NCI-H2196 (cell line): ENCODE measurements around the gene MAG.

ENCODE experiments used
- DNase-seq: peaks from one replicate; lab custom pipeline; 2025; ENCODE audit not compliant: unreplicated experiment; lab: John Stamatoyannopoulos, UW

Gene MAG

DNA sequence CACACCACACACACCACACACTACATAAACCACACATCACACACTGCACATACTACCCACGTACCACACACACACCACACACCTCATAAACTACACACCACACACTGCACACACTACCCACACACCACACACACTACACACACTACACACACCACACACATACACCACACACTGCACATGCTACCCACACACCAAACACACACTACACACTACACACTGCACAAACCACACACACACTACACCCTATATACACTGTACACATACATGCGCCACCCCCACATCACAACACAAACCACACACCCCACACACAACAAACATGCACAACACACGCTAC lies 5.5 kb downstream of the MAG start:
- no peak for DNase-seq

DNA sequence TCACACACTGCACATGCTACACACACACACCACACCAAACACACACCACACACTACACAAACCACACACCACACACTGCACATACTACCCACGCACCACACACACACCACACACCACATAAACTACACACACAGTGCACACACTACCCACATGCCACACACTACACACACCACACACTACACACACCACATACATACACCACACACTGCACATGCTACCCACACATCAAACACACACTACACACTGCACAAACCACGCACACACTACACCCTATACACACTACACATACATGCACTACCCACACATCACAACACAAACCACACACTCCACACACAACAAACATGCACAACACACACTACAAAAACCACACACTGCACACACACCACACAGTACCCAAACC lies 6.0 kb downstream of the MAG start:
- DNase-seq: no peak

DNA sequence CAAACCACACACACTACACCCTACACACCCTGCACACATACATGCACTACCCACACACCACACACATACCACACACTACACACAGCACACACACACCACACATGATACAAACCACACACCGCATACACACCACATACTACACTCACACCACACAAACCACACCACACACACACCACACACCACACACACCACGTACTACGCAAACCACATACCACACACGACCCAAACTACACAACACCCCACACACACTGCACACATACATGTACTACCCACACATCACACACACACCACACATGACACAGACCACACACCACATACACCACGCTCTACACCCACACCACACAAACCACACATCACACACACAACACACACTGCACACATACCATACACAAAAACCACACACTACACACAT lies 6.6 kb downstream of the MAG start:
- DNase-seq: no peak

DNA sequence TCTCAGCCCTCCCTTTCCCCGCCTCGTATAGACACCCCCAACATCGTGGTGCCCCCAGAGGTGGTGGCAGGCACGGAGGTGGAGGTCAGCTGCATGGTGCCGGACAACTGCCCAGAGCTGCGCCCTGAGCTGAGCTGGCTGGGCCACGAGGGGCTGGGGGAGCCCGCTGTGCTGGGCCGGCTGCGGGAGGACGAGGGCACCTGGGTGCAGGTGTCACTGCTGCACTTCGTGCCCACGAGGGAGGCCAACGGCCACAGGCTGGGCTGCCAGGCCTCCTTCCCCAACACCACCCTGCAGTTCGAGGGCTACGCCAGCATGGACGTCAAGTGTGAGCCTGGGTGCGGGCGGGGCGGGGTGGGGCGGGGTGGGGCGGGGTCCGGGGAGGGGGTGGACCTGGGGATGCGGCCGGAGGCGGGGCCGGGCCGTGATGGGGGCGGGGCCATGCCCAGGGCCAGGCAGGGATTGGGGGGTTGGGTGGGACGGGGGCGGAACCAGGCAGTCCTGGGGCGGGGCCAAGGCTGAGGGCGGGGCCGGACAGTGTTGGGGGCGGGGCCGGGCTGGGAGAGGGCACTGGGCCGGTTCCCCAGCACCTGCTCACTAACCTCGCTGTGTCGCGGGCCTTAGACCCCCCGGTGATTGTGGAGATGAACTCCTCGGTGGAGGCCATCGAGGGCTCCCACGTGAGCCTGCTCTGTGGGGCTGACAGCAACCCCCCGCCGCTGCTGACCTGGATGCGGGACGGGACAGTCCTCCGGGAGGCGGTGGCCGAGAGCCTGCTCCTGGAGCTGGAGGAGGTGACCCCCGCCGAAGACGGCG lies 7.8 kb downstream of the MAG start:
- DNase-seq: peak; percentile 59

DNA sequence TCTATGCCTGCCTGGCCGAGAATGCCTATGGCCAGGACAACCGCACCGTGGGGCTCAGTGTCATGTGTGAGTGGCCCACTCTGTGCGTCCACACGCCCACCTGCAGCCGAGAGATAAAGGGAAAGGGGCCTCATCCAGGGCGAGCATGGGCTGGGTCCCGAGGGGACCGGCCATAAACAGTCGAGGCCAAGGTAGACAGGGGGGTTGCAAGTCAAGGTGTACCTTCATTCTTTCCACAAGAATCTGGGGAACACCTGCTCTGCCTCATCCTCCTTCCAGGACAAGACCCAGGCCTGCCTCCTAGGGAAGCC lies 8.3 kb downstream of the MAG start:
- DNase-seq: no peak

DNA sequence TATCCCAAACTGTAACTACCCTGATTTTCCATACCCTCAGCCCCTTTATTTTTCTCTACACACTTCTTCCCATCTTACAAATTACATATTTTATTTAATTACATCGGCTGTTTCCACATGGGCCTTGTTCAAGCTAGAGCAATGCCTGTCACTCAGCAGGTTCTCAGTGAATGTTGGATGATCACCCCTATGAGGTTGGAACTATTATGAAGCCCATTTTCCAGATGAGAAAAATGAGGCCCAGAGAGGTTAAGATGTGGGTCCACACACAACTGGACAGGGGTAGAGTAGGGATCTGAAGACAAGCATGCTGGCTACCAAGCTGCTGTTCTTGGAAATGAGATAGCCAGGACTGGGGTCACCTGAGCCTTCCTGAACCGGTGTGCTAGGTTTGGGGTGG lies 10.0 kb downstream of the MAG start:
- no peak for DNase-seq

DNA sequence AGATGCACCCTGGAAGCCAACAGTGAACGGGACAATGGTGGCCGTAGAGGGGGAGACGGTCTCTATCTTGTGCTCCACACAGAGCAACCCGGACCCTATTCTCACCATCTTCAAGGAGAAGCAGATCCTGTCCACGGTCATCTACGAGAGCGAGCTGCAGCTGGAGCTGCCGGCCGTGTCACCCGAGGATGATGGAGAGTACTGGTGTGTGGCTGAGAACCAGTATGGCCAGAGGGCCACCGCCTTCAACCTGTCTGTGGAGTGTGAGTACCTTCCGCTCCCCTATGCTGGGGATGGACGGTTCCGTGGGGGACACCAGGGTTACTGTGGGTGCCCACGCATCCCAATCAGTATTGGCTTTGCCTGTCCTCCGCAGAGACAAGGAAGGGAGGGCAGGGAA lies 10.5 kb downstream of the MAG start:
- no peak for DNase-seq

DNA sequence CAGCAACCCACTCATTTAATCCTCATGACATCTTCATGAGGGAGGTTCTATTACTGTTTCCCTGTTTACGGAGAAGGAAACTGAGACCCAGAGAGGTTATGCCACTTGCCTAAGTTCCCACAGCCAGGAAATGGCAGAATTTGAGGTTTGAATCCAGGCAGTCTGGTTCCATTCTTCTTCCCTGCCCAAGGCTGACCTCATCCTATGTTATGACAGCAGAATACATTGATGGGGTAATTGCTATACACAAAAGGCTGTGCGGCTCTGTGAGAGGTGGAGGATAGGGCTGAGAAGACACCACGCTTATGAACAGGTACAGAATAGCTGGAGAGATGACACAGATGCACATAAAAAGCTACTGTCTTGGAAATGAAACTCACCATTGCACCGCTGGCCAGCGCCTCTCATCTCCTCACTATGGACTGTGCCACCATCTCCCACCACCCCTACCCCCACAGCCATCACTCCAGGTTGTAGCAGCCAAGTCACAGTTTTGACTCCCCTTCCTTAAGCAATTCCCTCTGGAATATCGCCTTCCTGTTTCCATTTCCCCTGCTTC lies 11.5 kb downstream of the MAG start:
- no peak for DNase-seq

DNA sequence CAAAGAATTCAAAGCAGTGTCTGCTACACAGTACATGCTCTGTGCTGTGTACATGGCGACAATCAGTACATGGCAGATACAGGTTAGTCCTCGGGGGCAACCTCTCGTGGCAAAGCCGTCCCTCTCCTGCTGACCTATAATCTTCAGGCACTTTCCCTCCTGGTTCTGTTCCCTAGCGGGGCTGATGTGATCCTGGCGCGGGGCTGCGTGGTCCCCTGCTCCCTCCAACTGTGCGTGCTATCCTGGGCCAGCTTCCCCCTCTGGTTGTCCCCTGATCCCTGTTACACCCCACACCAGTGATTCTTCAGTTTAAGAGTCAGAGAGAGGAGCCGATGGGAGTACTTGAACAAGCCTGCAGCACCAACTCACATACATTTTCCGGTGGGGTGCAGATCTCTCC lies 12.1 kb downstream of the MAG start:
- no peak for DNase-seq

DNA sequence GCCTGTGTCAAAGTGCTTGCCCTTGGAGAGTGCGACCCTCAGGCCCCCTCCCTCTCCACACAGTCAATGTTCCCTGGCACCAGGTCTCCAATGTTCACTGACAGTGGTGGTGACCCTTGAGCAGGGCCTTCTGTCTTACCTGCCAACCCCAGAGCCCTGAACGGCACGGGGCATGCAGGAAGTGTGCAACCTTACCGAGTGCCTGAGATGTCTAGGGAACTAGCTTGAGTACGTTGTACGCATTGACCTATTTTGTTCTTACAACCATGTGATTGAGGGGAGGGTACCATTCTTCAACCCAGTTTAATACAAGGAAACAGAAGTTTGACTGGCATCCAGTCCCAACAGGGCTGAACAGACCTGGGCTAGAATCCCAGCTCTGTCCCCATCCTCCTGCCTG lies 13.2 kb downstream of the MAG start:
- DNase-seq: no peak

DNA sequence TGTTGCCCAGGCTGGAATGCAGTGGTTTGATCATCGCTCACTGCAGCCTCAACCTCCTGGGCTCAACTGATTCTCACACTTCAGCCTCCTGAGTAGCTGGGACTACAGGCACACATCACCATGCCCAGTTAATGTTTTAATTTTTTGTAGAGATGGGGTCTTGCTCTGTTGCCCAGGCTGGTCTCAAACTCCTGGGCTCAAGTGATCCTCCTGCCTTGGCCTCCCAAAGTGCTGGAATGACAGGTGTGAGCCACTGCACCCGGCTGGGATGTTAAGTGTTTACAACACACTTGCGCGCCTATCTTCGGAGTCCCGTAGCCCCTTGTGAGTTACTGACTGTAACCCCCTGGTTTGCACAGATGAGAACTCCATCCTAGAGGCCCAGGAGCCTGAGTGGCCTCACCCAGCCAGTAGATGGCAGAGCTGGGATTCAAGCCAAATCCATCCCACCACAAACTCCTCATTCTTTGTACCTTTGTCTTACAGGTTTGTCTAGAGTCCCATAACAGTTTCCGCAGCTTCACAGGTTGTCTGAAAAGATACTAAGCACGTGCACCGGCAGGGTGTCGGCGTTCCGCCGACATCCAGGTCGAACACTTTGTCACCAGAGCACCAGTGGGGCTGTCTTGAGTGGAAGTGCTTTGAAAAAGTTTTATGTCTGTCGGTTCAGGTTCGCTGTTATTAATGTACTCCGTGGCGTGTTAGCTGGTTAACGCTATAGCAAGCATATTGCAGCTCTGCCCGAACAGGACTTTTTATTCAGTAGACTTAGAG lies 14.7 kb downstream of the MAG start:
- DNase-seq: no peak

DNA sequence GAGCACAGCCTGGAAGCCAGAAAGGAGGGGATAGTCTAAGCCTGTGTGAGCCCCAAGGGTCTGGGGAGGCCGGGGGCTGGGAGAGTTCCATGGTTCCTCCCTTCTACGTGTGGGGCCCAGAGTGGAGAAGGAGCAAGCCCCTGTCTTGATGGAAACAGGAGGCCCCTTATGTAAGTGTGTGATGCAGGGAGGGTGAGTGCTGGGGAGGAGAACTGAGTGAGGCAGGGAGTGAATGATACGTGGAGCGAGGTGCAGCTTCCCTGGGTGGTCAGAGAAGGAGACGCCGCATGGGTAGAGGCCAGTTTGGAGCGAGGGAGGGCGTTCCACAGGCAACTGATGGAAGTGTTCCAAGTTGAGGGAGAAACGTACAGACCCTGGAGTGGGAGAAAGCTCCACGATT lies 16.0 kb downstream of the MAG start:
- no peak for DNase-seq

DNA sequence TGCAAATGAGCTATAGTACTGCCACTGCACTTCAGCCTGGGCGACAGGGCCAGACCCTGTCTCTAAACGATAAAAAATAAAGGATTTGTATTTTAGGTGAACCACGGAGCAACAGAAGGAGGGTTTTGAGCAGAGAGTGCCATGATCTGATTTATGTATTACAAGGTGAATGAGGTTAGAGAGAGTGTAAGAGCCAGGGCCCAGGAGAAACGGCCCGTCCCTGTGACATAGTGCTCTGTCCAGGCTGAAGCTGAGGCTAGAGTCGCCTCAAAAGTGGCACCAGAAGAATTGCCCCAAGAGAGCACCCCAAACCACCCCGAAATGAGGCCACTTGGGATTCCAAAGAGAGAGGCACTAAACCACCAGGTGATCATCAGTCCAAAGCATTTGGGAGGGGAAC lies 16.9 kb downstream of the MAG start:
- no peak for DNase-seq

DNA sequence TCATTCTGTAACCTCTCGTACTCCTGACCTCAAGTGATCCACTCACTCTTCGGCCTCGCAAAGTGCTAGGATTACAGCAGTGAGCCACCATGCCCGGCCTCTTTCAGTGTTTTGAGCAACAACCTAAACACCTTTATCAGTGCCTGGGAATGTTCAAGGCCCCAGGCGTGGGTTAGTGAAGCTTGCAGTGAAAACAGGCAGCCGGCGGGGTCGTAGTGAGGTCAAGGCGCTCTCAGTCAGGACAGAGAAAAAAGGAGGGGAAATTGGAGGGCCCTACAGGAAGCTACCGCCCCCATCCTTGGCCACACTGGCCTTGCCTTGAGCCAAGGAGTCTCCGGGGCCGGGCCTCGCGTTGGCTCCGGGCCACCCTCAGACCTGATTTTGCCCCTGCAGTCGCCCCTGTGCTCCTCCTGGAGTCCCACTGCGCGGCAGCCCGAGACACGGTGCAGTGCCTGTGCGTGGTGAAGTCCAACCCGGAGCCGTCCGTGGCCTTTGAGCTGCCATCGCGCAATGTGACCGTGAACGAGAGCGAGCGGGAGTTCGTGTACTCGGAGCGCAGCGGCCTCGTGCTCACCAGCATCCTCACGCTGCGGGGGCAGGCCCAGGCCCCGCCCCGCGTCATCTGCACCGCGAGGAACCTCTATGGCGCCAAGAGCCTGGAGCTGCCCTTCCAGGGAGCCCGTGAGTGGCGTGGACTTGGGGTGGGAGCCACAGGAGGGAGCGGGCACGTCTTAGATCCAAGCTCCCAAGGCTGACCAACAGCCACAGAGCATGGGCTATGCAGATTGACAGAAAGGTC lies 17.7 kb downstream of the MAG start:
- DNase-seq: no peak

DNA sequence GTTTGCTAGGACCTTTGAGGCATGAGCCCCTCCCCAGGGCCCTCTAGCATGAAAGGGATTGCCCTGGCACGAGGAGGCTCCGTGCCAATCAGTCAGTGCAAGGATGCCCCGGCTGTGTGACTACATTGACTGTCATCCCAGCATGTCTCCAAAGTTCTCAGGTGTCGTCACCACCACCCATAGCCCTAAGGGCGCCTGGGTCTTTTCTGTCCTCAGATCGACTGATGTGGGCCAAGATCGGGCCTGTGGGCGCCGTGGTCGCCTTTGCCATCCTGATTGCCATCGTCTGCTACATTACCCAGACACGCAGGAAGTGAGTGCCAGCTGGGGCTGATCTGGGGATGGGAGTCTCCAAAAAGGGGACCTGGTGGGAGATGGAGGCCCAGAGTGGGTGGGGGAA lies 18.4 kb downstream of the MAG start:
- DNase-seq: no peak

DNA sequence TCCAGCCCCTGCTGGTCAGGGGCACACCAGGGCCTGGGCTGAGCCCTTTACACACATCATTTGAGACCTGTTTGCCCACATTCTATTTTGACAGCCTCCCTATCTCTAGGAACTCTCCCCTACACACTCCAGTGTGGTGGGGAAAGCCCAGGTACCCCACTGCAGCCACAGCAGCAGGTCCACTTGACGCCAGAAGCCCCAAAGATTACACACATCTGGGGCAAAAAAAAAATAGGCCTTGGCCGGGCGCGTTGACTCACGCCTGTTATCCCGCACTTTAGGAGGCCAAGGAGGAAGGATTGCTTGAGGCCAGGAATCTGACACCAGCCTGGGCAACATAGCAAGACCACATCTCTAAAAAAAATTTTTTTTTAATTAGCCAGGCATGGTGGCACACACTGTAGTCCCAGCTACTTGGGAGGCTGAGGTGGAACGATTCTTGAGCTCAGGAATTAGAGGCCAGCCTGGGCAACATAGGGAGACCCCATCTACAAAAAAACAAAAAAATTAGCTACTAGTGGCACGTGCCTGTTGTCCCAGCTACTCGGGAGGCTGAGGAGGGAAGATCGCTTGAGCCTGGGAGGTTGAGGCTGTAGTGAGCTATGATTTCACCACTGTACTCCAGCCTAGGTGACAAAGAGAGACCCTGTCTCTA lies 19.0 kb downstream of the MAG start:
- DNase-seq: no peak

DNA sequence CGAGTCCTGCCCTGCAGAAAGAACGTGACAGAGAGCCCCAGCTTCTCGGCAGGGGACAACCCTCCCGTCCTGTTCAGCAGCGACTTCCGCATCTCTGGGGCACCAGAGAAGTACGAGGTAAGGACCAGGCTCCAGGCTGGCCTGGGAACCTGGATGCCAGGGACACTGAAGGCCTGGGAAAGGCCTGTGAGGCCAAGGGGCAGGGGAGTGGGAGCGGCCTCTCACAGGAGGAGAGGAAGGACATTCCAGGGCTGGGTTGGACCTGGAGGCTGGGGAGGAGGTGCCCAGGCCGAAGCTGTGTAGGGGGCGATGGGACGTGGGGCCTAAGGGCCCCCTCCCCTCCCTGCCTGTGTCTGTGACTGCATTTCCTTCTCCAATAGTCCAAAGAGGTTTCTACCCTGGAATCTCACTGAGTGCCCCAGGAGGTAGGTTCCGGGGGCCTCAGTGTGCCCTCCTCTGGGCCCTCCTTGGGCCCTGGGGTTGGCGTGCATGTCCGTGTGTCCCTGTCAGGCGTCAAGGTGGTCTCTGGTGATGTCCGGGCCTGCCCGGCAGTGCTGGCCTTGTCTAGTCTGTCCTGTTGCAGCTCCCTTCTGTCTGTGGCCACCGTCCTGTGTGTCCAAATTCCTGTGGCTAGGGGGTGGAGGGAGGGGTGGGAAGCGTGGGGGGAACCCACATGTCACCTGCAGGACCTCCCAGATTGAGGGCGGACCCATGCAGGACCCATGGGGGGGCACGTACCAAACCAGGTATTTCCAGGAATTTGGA lies 20.1 kb downstream of the MAG start:
- no peak for DNase-seq

DNA sequence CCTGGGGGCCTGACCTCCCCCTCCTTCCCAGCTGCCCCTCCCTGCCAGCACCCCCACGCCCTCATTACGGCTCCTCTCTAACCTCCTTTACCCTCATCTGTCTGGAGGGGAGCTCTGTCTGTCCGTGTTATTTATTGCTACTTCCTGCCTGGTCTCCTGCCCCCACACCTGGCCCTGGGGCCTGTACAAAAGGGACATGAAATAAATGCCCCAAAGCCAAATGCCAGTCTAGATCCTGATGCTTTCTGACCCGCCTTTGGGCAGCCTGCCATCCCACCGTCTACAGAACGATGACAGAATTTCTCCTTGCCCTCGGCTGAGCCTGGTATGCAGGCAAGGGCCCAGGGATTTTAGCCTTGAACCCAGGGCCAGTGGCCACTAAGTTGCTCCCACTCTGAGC lies 21.6 kb downstream of the MAG start:
- no peak for DNase-seq

DNA sequence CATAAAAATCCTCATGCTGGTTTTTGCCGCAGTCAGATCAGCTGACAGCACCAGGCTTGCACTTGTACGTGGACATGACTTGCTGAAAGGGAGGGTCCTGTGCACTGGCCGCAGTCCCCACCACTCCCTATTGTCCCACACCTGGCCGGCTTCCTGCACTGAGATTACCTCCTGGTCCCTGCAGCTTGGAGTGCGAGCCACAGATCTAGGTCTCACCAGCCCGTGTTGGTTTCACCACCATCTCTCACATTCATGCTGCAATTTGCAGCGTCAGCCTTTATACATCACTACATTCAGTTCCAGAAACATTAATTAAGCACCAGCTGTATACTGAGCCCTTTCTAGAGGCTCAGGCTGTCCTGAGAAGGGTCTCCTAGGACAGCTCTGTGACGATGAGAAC lies 22.1 kb downstream of the MAG start:
- DNase-seq: no peak

DNA sequence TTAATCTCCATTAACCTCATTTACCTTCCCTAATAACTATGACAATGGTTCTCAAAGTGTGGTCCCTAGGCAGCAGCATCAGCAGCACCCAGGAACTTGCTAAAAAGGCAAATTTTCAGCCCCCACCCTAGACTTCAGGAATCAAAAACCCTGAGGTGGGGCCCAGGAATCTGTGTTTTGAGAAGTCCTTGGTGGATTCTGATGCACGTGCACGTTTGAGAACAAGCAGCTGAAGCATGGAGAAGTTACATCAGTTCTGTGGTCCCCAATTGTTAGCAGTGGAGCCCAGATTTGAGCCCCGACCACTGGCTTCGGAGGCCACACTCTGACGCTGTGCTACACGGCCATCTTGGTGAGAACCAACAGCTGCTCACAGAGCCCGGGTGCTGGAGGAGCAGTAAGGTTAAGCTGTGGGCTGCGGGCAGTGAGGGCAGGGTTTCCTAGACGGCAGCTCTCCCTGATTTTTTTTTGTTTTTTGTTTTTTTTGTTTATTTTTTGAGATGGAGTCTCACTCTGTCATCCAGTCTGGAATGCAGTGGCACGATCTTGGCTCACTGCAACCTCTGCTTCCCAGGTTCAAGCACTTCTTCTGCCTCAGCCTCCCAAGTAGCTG lies 23.0 kb downstream of the MAG start:
- no peak for DNase-seq
